Stimulated activated CD8-positive, alpha-beta memory T cell treated with anti-CD3 and anti-CD28 coated beads, Interleukin-15, amount 100 ng/mL, for 48 hours (primary cell): Measurements from ENCODE around the gene NR3C2.

Source experiments
- DNase-seq, 2 donors: peaks; one replicate each; pipeline ENCODE4 v3.0.0-alpha.2; 2020; ENCODE audit warnings: low read depth in 2 of 2

NR3C2 gene

GRCh38 chr4:148265627-148266026 lies 176.6 kb downstream of the NR3C2 start:
- DNase-seq, result no peak

DNA sequence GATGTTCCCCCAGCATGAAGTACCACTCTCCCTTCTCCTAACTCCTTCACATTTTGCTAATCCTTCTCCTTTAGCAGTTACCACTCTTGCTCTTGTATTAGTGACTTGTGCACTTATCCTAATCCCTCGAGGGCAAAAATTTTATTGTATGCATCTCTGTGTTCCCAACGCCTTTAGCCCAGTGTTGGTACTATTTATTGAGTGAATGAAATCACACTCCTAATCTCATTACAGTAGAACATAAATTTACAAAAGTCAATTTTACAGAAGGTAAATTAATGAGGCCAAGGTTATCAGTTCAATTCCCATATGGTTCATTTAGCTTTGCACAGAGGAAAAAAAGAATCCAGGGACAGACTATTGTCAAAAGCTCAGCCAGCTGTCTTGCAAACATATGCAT lies 178.4 kb downstream of the NR3C2 start:
- DNase-seq, result no peak

DNA sequence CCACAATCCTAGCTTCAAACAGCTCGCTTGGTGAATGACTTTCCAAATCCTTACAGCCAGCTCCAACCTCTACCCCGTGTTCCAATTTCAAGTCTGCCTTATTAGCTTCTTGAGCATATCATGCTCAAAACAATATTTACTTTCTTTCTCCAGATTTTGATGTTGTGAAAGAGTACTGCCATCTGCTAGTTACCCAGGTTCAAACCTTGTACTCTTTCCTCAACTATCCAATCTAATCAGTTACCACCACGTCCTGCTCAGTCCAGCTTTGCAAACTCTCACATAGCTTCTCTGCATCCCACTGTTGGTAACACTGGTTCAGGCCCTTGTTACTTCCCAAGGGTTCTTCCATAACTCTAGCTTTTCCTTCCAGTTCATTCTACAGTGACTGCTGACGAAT lies 179.1 kb downstream of the NR3C2 start:
- no peak for DNase-seq

DNA sequence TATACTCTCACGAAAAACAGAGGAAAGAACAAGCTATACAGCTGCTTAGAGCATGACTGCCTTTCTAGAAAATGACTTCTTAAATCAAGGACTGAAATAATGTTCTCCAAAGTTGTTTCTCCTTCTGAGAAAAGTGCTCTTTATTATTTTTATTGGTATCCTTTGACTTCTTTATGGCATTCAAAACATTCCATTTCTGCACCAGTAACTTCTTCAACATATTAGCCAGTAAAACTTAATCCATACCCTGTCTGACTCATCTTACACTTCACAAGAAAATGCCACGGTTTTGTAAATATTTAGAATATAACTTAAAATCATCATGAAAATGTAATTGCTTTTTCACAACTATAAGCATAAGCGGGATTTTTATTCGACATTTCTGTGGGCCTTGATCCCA lies 180.4 kb downstream of the NR3C2 start:
- no peak for DNase-seq

DNA sequence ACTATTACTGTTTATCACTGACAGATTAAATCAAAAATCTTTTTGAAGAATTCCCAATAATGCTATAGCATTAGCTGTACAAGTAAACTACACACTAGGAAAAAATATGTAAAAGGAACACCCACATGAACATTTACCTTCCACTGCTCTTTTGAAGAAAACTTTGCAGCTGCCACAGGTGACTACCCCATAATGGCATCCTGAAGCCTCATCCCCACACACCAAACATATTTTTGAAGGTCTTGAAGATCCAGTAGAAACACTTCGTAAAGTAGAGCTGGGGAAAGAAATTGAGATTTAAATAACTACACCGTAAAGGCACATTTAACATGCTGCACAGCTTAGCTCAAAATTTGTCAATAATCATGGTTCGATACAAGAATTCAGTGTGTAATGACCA lies 182.4 kb downstream of the NR3C2 start:
- no peak for DNase-seq

GRCh38 chr4:148258535-148258934 lies 183.7 kb downstream of the NR3C2 start:
- DNase-seq, result no peak

DNA sequence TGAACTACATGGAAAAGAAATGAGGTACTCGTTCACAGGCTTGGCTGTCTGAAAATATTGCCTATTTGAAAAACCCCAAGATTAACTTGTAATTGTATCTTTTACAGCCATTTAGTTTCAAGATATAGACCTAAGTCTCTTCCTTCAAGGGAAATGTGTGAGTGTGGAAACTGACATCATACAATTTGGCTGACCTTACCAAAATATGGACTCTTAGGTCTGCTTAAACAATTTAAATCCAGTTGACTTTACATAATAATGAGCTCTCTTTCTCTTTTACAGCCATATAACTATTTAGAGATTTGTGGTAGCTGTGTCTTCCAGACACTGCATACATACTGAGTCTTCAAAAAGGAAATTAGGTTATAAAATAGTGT lies 186.9 kb downstream of the NR3C2 start:
- no peak for DNase-seq

- no peak for DNase-seq
These were observed 187.4 kb downstream of the NR3C2 start for GRCh38 chr4:148254621-148255343.

- DNase-seq, result no peak
These were observed 188.4 kb downstream of the NR3C2 start for GRCh38 chr4:148253768-148254167.

DNA sequence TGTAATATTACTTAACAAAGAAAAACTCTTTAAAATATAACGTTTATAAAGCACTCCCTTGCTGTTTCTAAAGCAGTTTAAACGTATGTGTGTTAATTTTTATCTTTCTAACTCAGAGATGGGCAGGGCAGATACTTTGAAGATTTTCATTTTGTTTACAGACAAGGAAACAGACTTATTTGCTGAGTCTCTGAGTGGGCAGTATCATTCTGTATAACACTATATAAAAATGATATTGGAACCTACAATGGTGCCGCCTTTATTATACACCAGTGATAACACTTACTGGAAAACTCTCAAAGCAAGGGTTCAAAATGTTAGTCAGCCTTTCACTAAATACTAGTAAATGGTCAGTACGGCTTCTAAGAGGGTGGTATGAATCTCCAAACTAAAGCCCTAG lies 193.4 kb downstream of the NR3C2 start:
- DNase-seq, result no peak

- DNase-seq, result no peak
These were observed 197.2 kb downstream of the NR3C2 start for GRCh38 chr4:148245015-148245414.

- DNase-seq, result no peak
These were observed 198.4 kb downstream of the NR3C2 start for GRCh38 chr4:148243837-148244236.

- no peak for DNase-seq
These were observed 202.0 kb downstream of the NR3C2 start for GRCh38 chr4:148240241-148240640.

DNA sequence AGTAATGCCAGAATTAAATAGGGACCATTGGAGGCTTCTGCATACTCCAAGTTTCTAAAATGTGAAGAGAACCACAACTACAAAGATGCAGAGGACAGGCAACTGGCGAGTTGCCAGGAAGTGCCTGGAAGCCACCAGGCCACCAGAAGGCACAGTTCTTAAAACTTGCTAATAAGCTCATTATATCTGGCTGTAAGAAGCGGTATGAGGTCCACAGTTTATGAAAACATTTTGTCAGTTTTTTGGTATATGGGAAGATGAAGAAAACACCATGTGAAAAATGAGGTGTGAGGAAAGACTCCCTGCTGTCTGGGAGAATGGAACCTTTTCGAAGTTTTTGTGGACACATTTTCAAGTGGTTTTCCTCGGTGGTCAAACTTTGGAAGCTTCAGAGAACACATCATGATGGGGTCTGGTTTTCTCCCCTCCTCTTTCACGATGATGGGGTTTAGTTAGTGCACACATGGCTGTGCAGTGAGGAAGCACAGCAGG lies 202.7 kb downstream of the NR3C2 start:
- no peak for DNase-seq

- DNase-seq, result no peak
These were observed 203.3 kb downstream of the NR3C2 start for GRCh38 chr4:148238811-148239493.

DNA sequence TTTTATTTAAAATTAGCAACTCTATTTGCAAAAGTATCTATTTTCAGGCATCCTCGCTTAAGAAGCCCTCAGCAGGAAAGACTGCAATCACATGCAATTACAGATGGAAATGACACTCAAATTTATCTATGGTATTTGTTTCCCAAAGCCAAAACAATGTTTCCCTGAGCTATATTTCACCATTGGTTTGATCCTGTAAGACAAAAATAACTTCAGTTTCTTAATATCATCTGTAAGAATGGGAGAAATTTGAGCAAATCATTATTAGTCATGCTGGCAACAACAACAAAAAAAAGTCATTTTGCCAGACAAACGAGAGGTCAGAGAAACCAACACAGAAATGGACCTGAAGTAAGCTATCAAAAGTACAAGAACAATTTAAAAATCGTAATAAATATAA lies 204.1 kb downstream of the NR3C2 start:
- DNase-seq, result no peak

- DNase-seq, result no peak
These were observed 206.4 kb downstream of the NR3C2 start for GRCh38 chr4:148235809-148236208.

DNA sequence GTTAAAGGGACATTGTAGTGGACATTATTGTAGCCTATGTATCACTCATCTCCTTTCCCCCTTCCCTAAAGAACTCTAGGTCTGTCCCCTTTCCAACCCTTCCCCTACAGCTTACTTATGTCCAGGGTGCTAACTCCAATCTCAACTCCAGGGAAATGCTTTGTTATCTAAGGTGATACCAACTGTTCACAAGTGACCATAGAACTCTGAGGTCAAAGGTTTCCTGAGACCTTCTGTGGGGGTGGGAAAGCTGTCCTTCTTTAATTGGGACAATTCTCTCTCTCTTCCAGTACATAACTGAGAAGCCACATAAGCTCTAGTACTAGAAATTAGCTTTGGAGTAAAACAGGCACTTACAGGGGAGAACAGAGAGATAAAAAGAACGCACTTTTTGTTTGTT lies 212.4 kb downstream of the NR3C2 start:
- DNase-seq, result no peak

DNA sequence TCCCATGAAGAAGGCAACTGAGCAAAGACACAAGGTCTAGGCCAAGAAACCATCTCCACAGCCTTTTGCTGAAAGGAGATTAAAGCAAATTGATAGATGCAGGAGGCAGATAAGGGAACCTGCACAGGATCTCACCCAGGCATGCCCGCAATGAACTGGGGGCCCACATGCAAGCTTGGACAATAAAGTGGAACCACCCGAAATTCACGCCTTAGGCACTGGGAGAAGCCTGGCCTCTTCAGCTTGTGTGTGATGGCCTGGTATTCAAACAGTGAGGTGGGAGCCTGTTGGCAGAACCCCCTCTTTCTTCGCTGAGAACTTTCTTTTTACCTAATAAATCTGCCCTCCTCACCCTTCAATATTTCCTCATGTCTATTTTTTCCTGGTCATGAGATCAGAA lies 213.2 kb downstream of the NR3C2 start:
- no peak for DNase-seq

GRCh38 chr4:148227147-148227546 lies 215.1 kb downstream of the NR3C2 start:
- no peak for DNase-seq

DNA sequence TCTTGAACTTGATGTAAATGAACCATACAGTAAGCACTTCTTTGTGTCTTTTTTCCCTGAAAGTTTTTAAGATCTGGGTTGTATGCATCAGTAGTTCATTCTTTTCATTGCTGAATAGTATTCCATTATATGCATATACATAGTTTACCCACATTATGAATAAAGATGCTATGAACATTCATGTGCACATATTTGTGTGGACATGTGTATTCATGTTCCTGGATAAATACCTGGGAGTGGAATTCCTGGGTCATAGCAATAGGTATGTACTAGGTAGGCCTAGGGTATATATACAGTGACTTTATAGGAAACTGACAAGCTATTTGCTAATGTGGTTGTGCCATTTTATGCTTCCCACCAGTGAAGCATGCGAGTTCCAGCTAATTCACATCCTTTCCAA lies 215.9 kb downstream of the NR3C2 start:
- DNase-seq, result no peak

DNA sequence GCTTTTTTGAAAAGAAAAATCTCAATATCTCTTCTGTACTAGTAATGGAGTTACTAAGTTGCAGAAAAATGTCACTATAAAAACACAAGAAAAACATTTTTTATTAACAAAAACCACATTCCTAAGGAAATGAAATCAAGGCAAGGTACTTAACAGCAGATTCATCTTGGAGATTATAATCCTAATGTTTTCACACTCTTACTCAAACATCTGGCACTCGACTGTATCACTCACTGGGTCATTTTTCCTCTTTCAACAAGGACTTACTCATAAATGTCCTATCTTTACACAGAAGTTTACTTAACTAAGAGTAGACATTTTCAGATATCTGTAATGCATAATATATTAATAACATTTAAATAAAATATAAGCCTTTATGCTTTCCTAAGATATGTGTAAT lies 216.6 kb downstream of the NR3C2 start:
- DNase-seq, result no peak

- DNase-seq, result no peak
These were observed 217.7 kb downstream of the NR3C2 start for GRCh38 chr4:148224476-148224875.
